ENCODE measurements around the gene FBXL20.

Gene FBXL20

GRCh38 chr17:39223907-39224777, 177.3 kb downstream of the FBXL20 start:
- no peak for DNase-seq

GRCh38 chr17:39222866-39223834, 178.3 kb downstream of the FBXL20 start:
- DNase-seq = no peak

GRCh38 chr17:39222151-39222550, 179.3 kb downstream of the FBXL20 start:
- no peak for DNase-seq

GRCh38 chr17:39221572-39221971, 179.9 kb downstream of the FBXL20 start:
- DNase-seq = no peak

GRCh38 chr17:39219647-39220154, 181.7 kb downstream of the FBXL20 start:
- DNase-seq = no peak

GRCh38 chr17:39218906-39219305, 182.5 kb downstream of the FBXL20 start:
- no peak for DNase-seq

GRCh38 chr17:39217734-39218369, 183.6 kb downstream of the FBXL20 start:
- no peak for DNase-seq

GRCh38 chr17:39213852-39214251, 187.6 kb downstream of the FBXL20 start:
- DNase-seq = no peak

GRCh38 chr17:39212841-39213480, 188.5 kb downstream of the FBXL20 start:
- no peak for DNase-seq

GRCh38 chr17:39212195-39212810, 189.1 kb downstream of the FBXL20 start:
- DNase-seq = no peak

- DNase-seq = no peak
Observed at GRCh38 chr17:39210093-39210434, 191.4 kb downstream of the FBXL20 start.

- no peak for DNase-seq
Observed at GRCh38 chr17:39209317-39210092, 191.9 kb downstream of the FBXL20 start.

- DNase-seq = no peak
Observed at GRCh38 chr17:39208893-39209292, 192.5 kb downstream of the FBXL20 start.

GRCh38 chr17:39208136-39208535, 193.3 kb downstream of the FBXL20 start:
- no peak for DNase-seq

- DNase-seq = no peak
Observed at GRCh38 chr17:39205112-39205526, 196.3 kb downstream of the FBXL20 start.

- no peak for DNase-seq
Observed at GRCh38 chr17:39204245-39204644, 197.2 kb downstream of the FBXL20 start.
